Kidney (tissue), 14 donors: ENCODE measurements around the gene GALNT8. TPM values are rescaled to one million over a fixed set of nuclear protein-coding genes. Genes with fewer than 3 reads are reported as not detected.

ENCODE experiments used
- DNase-seq, 5 donors: peaks; one replicate each; pipeline ENCODE4 v3.0.0-alpha.2; 2013 to 2020
- FAIRE-seq: peaks from 2 replicates; lab custom pipeline; 2012; peaks lifted over from hg19 to GRCh38; lab: Jason Lieb, UNC
- H3K27ac ChIP-seq, 2 donors: one replicate each; pipeline ENCODE4 v1.7.0; 2013; ENCODE audit warnings: low read depth in 2 of 2, low read length in 2 of 2, inconsistent platforms in 1 of 2
- H3K27me3 ChIP-seq: one replicate; pipeline ENCODE4 v1.7.1; 2013; ENCODE audit warnings: low read length, inconsistent platforms; ENCODE audit not compliant: control insufficient read depth, insufficient read depth
- H3K36me3 ChIP-seq, 3 donors: one replicate each; pipeline versions ENCODE4 v1.7.0 to v1.7.1; 2013; ENCODE audit warnings: low read length in 3 of 3, control low read depth in 1 of 3, inconsistent platforms in 1 of 3; ENCODE audit not compliant: insufficient read depth in 3 of 3, control insufficient read depth in 2 of 3
- H3K4me1 ChIP-seq, 3 donors: one replicate each; pipeline versions ENCODE4 v1.7.0 to v1.7.1; 2013; ENCODE audit warnings: low read length in 3 of 3, inconsistent platforms in 1 of 3, low read depth in 1 of 3; ENCODE audit not compliant: control insufficient read depth in 2 of 3, insufficient read depth in 2 of 3
- H3K4me3 ChIP-seq, 3 donors: one replicate each; pipeline versions ENCODE4 v1.7.0 to v1.8.1; 2013; ENCODE audit warnings: low read length in 3 of 3, control low read depth in 1 of 3, inconsistent platforms in 1 of 3
- H3K9ac ChIP-seq, 3 donors: one replicate each; pipeline versions ENCODE4 v1.7.0 to v1.7.1; 2013; ENCODE audit warnings: low read length in 3 of 3, control low read depth in 1 of 3, inconsistent platforms in 1 of 3
- H3K9me3 ChIP-seq, 3 donors: one replicate each; pipeline versions ENCODE4 v1.7.0 to v1.7.1; 2013; ENCODE audit warnings: low read length in 3 of 3, control low read depth in 1 of 3, inconsistent platforms in 1 of 3; ENCODE audit not compliant: control insufficient read depth in 2 of 3, insufficient read depth in 1 of 3
- intact Hi-C: fragments of 100-400 bp; cut with DNase I; formaldehyde crosslinking; loops from one replicate; pipeline ENCODE4 v1.11.1; 2022
- polyA plus RNA-seq: library from polyadenylated mRNA; stranded (reverse); fragments of 350-450 nt; fragmentation: Illumina TruSeq; extraction: RNeasy Lipid Tissue Mini Kit (QIAGEN cat#74804); gene quantifications from one replicate; pipeline ENCODE4 v1.2.3, GENCODE V29; 2014; ENCODE audit warnings: low read depth, low replicate concordance; ENCODE audit not compliant: insufficient read depth
- total RNA-seq: library from RNA; stranded (reverse); fragmentation: NEBNext Ultra II Directional; extraction: Animal tissue kit (Norgen Biotek cat#: 25700); gene quantifications from one replicate; pipeline ENCODE4 v1.2.1, GENCODE V29; 2021
- TF ChIP-seq, protein P1 (sequence below): IDR thresholded peaks from 3 replicates; pipeline ENCODE4 v1.5.1; 2012; ENCODE audit warnings: mild to moderate bottlenecking, moderate library complexity, borderline replicate concordance; ENCODE audit not compliant: insufficient read depth; ENCODE audit errors: extremely low read depth
- donor health status: control.
- donor health status: control.
- donor health status: control.
- donor health status: control.
- donor health status: control.
- donor health status: DM: yes; HTN: yes; CAD: no.
- donor health status: Normal renal cell carcinoma (clear cell type).

Gene GALNT8
- total and polyA plus RNA-seq, 2 donors from 2014 or later = 0.25 to 1.4 TPM

DNA sequence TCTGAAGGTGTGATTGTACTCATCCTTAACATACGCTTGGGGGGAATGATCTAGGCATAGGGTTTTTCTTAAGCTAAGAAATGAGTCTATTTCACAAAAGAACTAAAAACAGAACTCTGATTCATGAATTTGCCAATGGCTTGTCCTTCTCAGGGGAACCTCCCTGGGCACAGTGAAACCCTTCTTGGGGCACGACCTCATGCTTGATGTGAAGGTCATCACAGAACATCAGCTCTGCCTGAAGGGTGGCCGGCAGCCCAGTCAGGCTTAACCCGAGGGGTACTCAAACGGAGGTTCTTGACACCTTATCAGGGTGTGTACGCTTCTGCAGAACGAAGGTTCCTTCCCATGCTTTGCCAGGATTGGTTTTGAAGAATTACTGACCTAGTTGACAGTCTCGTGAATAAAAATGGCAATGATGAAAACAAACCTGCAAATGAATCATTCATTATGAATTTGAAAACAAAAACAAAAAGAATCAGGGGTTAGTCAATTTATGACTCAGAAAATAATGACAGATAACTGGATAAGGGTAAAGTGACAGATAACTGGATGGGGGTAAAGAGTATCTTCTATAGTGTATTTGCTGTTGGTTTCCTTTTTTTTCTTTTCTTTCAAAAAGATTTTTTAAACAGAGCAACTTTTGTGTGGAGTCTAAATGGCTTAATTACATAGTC lies 86.4 kb downstream of the GALNT8 start:
- H3K27me3 ChIP-seq = peaks cover 10% of the 10 kb centered on the region
- TF ChIP-seq, protein P1, sequence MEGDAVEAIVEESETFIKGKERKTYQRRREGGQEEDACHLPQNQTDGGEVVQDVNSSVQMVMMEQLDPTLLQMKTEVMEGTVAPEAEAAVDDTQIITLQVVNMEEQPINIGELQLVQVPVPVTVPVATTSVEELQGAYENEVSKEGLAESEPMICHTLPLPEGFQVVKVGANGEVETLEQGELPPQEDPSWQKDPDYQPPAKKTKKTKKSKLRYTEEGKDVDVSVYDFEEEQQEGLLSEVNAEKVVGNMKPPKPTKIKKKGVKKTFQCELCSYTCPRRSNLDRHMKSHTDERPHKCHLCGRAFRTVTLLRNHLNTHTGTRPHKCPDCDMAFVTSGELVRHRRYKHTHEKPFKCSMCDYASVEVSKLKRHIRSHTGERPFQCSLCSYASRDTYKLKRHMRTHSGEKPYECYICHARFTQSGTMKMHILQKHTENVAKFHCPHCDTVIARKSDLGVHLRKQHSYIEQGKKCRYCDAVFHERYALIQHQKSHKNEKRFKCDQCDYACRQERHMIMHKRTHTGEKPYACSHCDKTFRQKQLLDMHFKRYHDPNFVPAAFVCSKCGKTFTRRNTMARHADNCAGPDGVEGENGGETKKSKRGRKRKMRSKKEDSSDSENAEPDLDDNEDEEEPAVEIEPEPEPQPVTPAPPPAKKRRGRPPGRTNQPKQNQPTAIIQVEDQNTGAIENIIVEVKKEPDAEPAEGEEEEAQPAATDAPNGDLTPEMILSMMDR = no peak
- no peaks in the 10 kb centered on the region for H3K4me1 ChIP-seq
- DNase-seq (no peak), FAIRE-seq (no peak)
- intact Hi-C loops = no loop called here
- no peaks in the 10 kb centered on the region for H3K36me3 ChIP-seq
- no peak overlapping the region for H3K27ac ChIP-seq
- H3K9ac ChIP-seq = no peak overlapping the region
- no peak overlapping the region for H3K4me3 ChIP-seq
- no peaks in the 10 kb centered on the region for H3K9me3 ChIP-seq

DNA sequence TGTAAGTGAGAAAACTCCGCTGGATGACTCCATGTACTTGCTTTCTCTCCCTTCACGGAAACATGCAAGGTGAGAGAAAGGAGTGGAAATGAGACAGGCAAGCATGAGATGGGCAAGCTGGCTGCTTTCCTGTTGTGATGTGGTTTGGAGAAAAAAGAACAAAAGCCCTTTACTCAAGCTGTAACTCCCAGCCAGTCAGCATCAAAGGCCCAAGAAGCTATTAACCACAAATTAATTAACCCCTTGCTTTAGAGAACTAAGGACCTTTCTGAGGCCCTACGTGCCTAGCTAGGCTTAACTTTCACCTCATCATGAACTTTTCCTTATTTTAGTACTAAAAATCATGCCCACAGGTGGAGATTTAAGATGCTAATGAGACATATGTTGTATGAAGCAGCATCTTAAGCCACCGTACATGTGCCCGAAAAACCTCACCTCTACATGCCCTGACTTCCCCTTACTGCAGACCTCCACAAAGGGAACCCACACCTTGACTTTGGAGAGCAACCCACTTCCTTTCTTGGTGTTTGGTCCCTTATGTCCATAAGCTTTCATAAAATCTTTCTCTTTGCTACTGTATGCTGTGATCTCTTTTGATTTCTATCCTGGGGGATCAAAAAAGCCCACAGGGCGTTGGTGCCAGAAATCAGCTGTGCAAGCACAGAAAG lies 87.0 kb downstream of the GALNT8 start:
- TF ChIP-seq, protein P1 = no peak
- intact Hi-C loops = no loop called here
- Histone ChIP-seq H3K27me3 (peaks cover 10% of the 10 kb centered on the region), H3K27ac (no peak overlapping the region), H3K9ac (no peak overlapping the region), H3K36me3 (no peaks in the 10 kb centered on the region), H3K4me1 (no peaks in the 10 kb centered on the region), H3K9me3 (no peaks in the 10 kb centered on the region), H3K4me3 (no peak overlapping the region)
- DNase-seq = no peak
- no peak for FAIRE-seq

DNA sequence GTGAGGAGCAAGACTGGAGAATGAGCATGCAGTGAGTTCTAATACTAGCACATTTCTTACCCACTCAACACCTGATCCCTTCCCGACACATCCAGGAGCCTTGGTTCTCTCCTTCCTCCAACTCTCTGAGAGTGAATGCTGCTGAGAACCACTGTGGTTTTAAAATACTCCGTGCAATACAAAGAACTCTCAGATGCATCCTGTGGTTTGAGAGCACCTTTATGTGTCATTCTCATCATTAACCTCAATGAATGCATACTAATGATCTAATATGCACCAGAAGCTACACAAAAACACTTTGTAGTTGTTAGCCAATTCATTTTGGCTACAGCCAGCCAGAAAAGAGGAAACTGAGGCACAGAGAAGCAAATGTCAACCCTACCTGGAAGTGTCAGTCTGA lies 87.6 kb downstream of the GALNT8 start:
- Histone ChIP-seq H3K27me3 (peaks cover 10% of the 10 kb centered on the region), H3K36me3 (no peaks in the 10 kb centered on the region), H3K4me1 (no peaks in the 10 kb centered on the region), H3K4me3 (no peak overlapping the region), H3K27ac (no peak overlapping the region), H3K9me3 (no peaks in the 10 kb centered on the region), H3K9ac (no peak overlapping the region)
- intact Hi-C loops = no loop called here
- TF ChIP-seq, protein P1 = no peak
- no peak for DNase-seq
- FAIRE-seq = no peak
